Smooth muscle cell (in vitro differentiated cells): ENCODE measurements around the gene SLC11A2. TPM values are rescaled to one million over a fixed set of nuclear protein-coding genes. Genes with fewer than 3 reads are reported as not detected.
A peak's percentile ranks its signal among the peaks of the same experiment; 100 is the strongest.

Experiments
- DNase-seq: peaks from one replicate; lab custom pipeline; 2025; ENCODE audit not compliant: unreplicated experiment; lab: John Stamatoyannopoulos, UW
- H2AFZ ChIP-seq: fragments of 200-600 bp; sonication (generic); 2 replicates; pipeline ENCODE4 v1.6.0; 2016; ENCODE audit warnings: antibody characterized with exemption, low read depth, mild to moderate bottlenecking
- H3F3A ChIP-seq: fragments of 200-600 bp; sonication (generic); 2 replicates; pipeline ENCODE4 v1.6.0; 2017; ENCODE audit warnings: antibody characterized with exemption, low read depth
- H3K27ac ChIP-seq: fragments of 200-600 bp; sonication (generic); 2 replicates; pipeline ENCODE4 v1.5.1; 2016; ENCODE audit warnings: low read depth, mild to moderate bottlenecking
- H3K27me3 ChIP-seq: fragments of 200-600 bp; sonication (generic); 2 replicates; pipeline ENCODE4 v1.6.1; 2016; ENCODE audit warnings: low read depth, mild to moderate bottlenecking
- H3K36me3 ChIP-seq: fragments of 200-600 bp; sonication (generic); 2 replicates; pipeline ENCODE4 v1.5.1; 2016; ENCODE audit warnings: low read depth
- H3K4me1 ChIP-seq: fragments of 200-600 bp; sonication (generic); 2 replicates; pipeline ENCODE4 v1.5.1; 2016; ENCODE audit warnings: low read depth
- H3K4me2 ChIP-seq: fragments of 200-600 bp; sonication (generic); 2 replicates; pipeline ENCODE4 v1.6.0; 2016; ENCODE audit warnings: mild to moderate bottlenecking
- H3K4me3 ChIP-seq: fragments of 200-600 bp; sonication (generic); 2 replicates; pipeline ENCODE4 v1.5.1; 2016; ENCODE audit warnings: mild to moderate bottlenecking
- H3K79me2 ChIP-seq: fragments of 200-600 bp; sonication (generic); 2 replicates; pipeline ENCODE4 v1.6.0; 2016; ENCODE audit warnings: low read depth, mild to moderate bottlenecking
- H3K9ac ChIP-seq: fragments of 200-600 bp; sonication (generic); 2 replicates; pipeline ENCODE4 v1.6.0; 2016; ENCODE audit warnings: low read depth
- H3K9me3 ChIP-seq: fragments of 200-600 bp; sonication (generic); replicated peaks from 2 replicates; pipeline ENCODE4 v1.5.1; 2016; ENCODE audit warnings: low read depth
- H4K20me1 ChIP-seq: fragments of 200-600 bp; sonication (generic); 2 replicates; pipeline ENCODE4 v1.6.0; 2016; ENCODE audit warnings: low read depth
- WGBS: methylation state at CpG from one replicate; pipeline ENCODE4 v1.1.7; 2016; ENCODE audit warnings: low lambda C conversion rate; 5-methylcytosine and 5-hydroxymethylcytosine counted together
- polyA plus RNA-seq: library from polyadenylated mRNA; unstranded; fragments of >200 nt; fragmentation: Nextera tagmentation; extraction: Ambion mirVana; gene quantifications from 2 replicates; pipeline ENCODE4 v1.2.1, GENCODE V29; 2016
- total RNA-seq: library from RNA; depleted of rRNA; stranded (reverse); fragments of >200 nt; gene quantifications from 2 replicates; pipeline ENCODE4 v1.2.3, GENCODE V29; 2014
- TF ChIP-seq, protein P1 (sequence below): fragments of 200-600 bp; sonication (generic); IDR thresholded peaks from 2 replicates; pipeline ENCODE4 v1.5.1; 2017; ENCODE audit warnings: borderline replicate concordance, mild to moderate bottlenecking, antibody characterized with exemption; ENCODE audit not compliant: insufficient read depth, poor library complexity, severe bottlenecking

The SLC11A2 gene
- total and polyA plus RNA-seq, 2 experiments from 2014 or later = 26.5 to 31.3 TPM

DNA sequence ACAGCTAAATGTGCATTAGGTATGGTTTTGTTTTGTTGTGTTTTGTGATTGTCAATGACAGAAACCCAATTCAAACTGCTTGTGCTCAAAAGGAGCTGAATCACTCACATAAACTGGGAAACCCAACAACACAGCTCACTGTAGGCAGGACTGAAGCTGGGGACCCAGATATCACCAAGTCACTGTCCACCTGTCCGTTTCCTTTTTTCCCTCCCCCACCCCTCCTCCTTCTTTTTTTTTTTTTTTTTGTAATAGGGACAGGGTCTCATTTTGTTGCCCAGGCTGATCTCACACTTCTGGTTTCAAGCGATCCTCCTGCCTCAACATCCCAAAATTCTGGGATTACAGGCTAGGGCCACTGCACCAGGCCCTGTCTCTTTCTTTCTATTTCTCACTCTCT lies 6.9 kb upstream of the SLC11A2 start:
- WGBS = 97% methylated on average over 2 of the region's 2 CpGs
- H3K36me3 ChIP-seq = no peaks in the 10 kb centered on the region
- H3K27me3 ChIP-seq = no peaks in the 10 kb centered on the region
- H4K20me1 ChIP-seq = no peaks in the 10 kb centered on the region
- H3F3A ChIP-seq = no peaks in the 10 kb centered on the region
- peaks cover 5% of the 10 kb centered on the region for H3K4me1 ChIP-seq
- H2AFZ ChIP-seq = no peak overlapping the region
- H3K79me2 ChIP-seq = no peaks in the 10 kb centered on the region
- H3K4me3 ChIP-seq = no peak overlapping the region
- H3K9ac ChIP-seq = no peak overlapping the region
- H3K9me3 ChIP-seq = no peaks in the 10 kb centered on the region
- TF ChIP-seq, protein P1, sequence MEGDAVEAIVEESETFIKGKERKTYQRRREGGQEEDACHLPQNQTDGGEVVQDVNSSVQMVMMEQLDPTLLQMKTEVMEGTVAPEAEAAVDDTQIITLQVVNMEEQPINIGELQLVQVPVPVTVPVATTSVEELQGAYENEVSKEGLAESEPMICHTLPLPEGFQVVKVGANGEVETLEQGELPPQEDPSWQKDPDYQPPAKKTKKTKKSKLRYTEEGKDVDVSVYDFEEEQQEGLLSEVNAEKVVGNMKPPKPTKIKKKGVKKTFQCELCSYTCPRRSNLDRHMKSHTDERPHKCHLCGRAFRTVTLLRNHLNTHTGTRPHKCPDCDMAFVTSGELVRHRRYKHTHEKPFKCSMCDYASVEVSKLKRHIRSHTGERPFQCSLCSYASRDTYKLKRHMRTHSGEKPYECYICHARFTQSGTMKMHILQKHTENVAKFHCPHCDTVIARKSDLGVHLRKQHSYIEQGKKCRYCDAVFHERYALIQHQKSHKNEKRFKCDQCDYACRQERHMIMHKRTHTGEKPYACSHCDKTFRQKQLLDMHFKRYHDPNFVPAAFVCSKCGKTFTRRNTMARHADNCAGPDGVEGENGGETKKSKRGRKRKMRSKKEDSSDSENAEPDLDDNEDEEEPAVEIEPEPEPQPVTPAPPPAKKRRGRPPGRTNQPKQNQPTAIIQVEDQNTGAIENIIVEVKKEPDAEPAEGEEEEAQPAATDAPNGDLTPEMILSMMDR = no peak
- DNase-seq = no peak
- H3K4me2 ChIP-seq = no peak overlapping the region
- no peak overlapping the region for H3K27ac ChIP-seq

DNA sequence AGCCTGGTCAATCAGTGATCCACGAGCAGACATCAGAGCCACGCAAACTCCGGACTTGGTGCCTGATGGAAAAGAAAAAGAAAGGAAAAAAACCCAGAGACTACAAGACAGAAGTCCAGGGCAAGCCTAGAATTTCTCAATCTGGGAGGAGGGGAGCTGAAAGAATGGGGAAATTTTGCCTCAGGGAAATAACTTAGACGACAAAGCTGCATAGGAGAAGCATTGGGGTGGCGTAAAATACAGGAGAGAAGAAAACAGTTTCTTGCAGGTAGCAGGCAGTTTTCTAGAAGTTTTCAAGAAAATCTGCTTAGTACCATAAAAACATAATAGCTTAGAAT lies 2.6 kb upstream of the SLC11A2 start:
- Histone ChIP-seq H3K27me3 (no peaks in the 10 kb centered on the region), H3K9ac (no peak overlapping the region), H3F3A (peaks cover 5% of the 10 kb centered on the region), H2AFZ (peak overlapping the region; percentile 46), H3K36me3 (no peaks in the 10 kb centered on the region), H3K9me3 (no peaks in the 10 kb centered on the region), H4K20me1 (peaks cover 1% of the 10 kb centered on the region), H3K79me2 (peaks cover 15% of the 10 kb centered on the region), H3K4me1 (peaks cover 21% of the 10 kb centered on the region), H3K27ac (peak overlapping the region; percentile 16), H3K4me2 (peak overlapping the region; percentile 53), H3K4me3 (peak overlapping the region; percentile 34)
- WGBS = 50% methylated on average over 5 of the region's 5 CpGs
- TF ChIP-seq, protein P1 = no peak
- no peak for DNase-seq

DNA sequence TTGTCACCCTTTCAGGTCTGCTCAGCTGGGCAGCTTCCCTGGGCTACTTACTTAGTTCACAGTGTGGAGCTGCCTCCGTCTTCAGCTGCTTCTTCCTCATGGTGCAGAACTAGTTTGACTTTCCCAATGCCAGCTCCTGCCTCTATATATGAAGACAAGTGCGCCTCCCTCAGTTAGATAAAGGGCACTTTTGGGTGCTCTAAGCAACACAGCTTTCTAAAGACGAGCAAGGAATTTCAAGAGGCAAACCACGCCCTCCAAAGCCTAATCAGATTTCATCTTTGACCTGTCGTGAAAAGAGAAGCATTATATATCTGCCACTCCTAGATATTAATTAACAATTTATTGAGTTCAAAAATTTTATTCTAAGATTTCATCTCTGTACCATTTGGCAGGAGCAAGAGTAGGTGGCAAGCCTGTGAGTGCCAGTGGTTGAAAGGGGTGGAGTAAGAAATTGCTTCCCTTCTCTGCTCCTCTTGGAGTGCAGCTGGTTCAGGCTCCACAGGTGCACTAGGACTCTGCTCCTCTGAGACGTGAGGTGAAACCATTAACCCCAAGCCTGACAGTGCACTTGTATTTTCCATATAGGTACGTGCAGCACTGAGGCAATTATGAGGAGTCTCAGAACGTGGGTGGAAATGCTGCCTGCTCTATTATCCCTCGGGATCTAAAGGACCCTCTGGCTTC lies 2.1 kb upstream of the SLC11A2 start:
- no peaks in the 10 kb centered on the region for H3K36me3 ChIP-seq
- peak overlapping the region; percentile 16 for H3K27ac ChIP-seq
- no peak for DNase-seq
- no peaks in the 10 kb centered on the region for H3K9me3 ChIP-seq
- no peak overlapping the region for H3K9ac ChIP-seq
- peaks cover 9% of the 10 kb centered on the region for H3F3A ChIP-seq
- peaks cover 20% of the 10 kb centered on the region for H3K79me2 ChIP-seq
- peak overlapping the region; percentile 34 for H3K4me3 ChIP-seq
- peak overlapping the region; percentile 53 for H3K4me2 ChIP-seq
- TF ChIP-seq, protein P1 = peak; percentile 22
- peaks cover 4% of the 10 kb centered on the region for H4K20me1 ChIP-seq
- H2AFZ ChIP-seq = peak overlapping the region; percentile 57
- 21% methylated on average over 9 of the region's 9 CpGs for WGBS
- peaks cover 24% of the 10 kb centered on the region for H3K4me1 ChIP-seq
- no peaks in the 10 kb centered on the region for H3K27me3 ChIP-seq

DNA sequence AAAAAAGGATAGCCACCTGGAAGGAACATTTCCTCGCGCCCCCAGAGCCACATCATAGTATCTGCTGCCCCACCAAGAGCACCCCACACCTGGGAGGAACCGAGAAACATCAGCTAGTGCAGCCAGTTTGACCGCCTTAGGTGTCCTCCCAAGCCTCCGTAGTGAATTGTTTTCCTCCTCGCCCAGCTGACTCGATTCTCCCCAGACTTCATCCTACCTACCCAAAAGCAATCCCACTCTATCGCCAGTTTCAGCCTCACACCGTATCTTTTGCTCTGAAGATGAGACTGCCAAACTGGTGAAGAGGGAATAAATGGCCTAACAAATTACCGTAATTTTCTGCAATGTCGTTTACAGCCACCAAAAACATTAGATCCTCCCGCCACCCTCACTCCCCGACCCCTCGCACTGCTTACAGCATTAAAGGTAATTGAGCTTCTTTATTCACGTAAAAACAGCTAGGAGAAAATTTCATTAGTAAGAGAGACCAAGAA lies 1.2 kb upstream of the SLC11A2 start:
- TF ChIP-seq, protein P1 = no peak
- H3K4me2 ChIP-seq = peak overlapping the region; percentile 53

More for the DNA sequence above, 1.2 kb upstream of the SLC11A2 start:
- 79% methylated on average over 15 of the region's 15 CpGs for WGBS
- H3K4me1 ChIP-seq = peaks cover 24% of the 10 kb centered on the region
- peaks cover 4% of the 10 kb centered on the region for H4K20me1 ChIP-seq
- H3K4me3 ChIP-seq = peak overlapping the region; percentile 34
- H3F3A ChIP-seq = peaks cover 9% of the 10 kb centered on the region
- no peaks in the 10 kb centered on the region for H3K36me3 ChIP-seq
- no peak for DNase-seq
- H2AFZ ChIP-seq = no peak overlapping the region
- peak overlapping the region; percentile 16 for H3K27ac ChIP-seq
- H3K79me2 ChIP-seq = peaks cover 29% of the 10 kb centered on the region
- no peaks in the 10 kb centered on the region for H3K27me3 ChIP-seq
- H3K9ac ChIP-seq = no peak overlapping the region
- no peaks in the 10 kb centered on the region for H3K9me3 ChIP-seq
